ENCODE data around the gene SAMD13. TPM values are rescaled to one million over a fixed set of nuclear protein-coding genes. Genes with fewer than 3 reads are reported as not detected.

The SAMD13 gene
- total RNA-seq, 2 experiments from 2014 or later = 0.84 to 1.1 TPM

DNA sequence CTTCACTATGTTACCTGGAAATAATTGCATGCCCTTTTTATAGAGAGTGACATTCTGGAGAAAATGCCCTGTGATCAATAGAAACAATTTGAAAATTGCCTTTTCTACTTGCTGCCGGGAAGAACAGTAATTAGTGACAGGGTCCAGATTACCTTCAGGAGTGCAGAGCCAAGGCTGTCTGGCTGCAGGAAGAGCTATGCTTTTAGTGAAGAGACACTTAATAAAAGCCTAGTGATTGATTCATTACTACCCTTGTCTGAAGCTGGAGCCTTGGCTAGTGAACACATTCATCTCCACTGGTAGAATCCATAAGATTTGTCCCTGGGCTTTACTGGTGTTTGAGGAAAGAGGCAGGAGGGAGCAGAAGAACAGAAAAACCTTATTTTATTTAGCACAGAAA, 83.8 kb downstream of the SAMD13 start:
- H3K9me3 Mint-ChIP-seq = no peaks in the 10 kb centered on the region
- H3K36me3 Mint-ChIP-seq = no peaks in the 10 kb centered on the region
- H3K4me1 Mint-ChIP-seq = peaks cover 13% of the 10 kb centered on the region
- no peaks in the 10 kb centered on the region for H3K27me3 Mint-ChIP-seq
- DNase-seq = no peak
- H3K27ac Mint-ChIP-seq = no peak overlapping the region
- H3K4me3 Mint-ChIP-seq = no peak overlapping the region

DNA sequence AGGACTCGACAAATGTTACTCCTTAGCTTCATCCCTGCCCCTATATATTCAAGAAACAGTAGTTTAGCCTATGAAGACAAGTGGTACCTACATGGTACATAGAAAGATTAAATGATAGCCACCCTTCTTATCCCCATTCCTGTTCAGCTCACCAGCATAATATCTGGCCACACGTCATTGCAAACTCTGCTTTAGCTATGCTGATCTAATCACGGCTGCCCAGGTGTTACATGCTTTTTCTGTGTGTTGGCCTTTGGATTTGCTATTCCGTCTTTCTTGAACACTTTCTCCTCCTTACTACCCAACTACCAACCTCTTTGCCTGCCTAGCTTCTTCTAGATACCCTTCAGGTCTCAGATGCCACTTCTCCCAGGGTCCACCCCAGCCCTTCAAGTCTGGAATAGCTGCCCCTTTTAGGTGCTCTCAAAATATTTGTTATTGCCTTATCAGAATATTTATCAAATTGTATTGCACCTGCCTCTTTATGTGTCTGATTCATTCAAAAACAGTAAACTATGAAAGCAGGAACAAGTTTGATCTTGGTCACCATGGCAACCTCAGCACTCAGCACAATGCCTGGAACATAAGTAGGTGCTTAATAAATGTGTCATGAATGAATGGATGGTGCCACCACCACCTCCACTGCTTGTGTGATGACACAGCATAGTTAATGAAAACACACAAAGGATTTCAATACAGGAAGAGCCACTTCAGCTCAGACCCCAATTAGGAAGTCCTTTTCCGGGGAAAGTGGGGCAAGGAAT, 85.4 kb downstream of the SAMD13 start:
- Mint-ChIP-seq H3K27me3 (peaks cover 5% of the 10 kb centered on the region), H3K36me3 (no peaks in the 10 kb centered on the region), H3K27ac (no peak overlapping the region), H3K9me3 (no peaks in the 10 kb centered on the region), H3K4me3 (no peak overlapping the region), H3K4me1 (peaks cover 13% of the 10 kb centered on the region)
- no peak for DNase-seq

GRCh38 chr1:84387480-84388163, 86.1 kb downstream of the SAMD13 start:
- no peak for DNase-seq
- Mint-ChIP-seq H3K36me3 (no peaks in the 10 kb centered on the region), H3K27me3 (peaks cover 5% of the 10 kb centered on the region), H3K27ac (no peak overlapping the region), H3K4me1 (peaks cover 8% of the 10 kb centered on the region), H3K4me3 (no peak overlapping the region), H3K9me3 (no peaks in the 10 kb centered on the region)

- Mint-ChIP-seq H3K36me3 (no peaks in the 10 kb centered on the region), H3K4me1 (peaks cover 8% of the 10 kb centered on the region), H3K9me3 (no peaks in the 10 kb centered on the region), H3K27ac (no peak overlapping the region), H3K27me3 (peaks cover 5% of the 10 kb centered on the region), H3K4me3 (no peak overlapping the region)
- no peak for DNase-seq
Observed at GRCh38 chr1:84390226-84390625, 88.7 kb downstream of the SAMD13 start.

GRCh38 chr1:84398175-84399155, 97.0 kb downstream of the SAMD13 start, which contains the start of gene DNASE2B:
DNASE2B (plus strand) TSS chr1:84398484; CDS start chr1:84398565, 81 bp downstream.
- no peaks in the 10 kb centered on the region for H3K27me3 Mint-ChIP-seq
- no peak within 1 kb of the TSS for H3K4me3 Mint-ChIP-seq
- H3K4me1 Mint-ChIP-seq = no peaks in the 10 kb centered on the region

More at GRCh38 chr1:84398175-84399155, 97.0 kb downstream of the SAMD13 start, which contains the start of gene DNASE2B:
- H3K27ac Mint-ChIP-seq = no peak within 1 kb of the TSS
- H3K36me3 Mint-ChIP-seq = no peaks in the 10 kb centered on the region
- H3K9me3 Mint-ChIP-seq = no peaks in the 10 kb centered on the region
- DNase-seq = no peak

Other genes starting within 250 kb of the SAMD13 start
- gene PRKACB, start 157.4 kb upstream of the SAMD13 start, total RNA-seq = 10 to 100 TPM; 43.2 to 49.7 TPM
- not detected for gene DNASE2B, start 96.8 kb downstream of the SAMD13 start, total RNA-seq
- 10 to 100 TPM; 65.2 to 68.3 TPM for gene RPF1, start 177.6 kb downstream of the SAMD13 start, total RNA-seq
- 1 to 10 TPM; 1.0 to 1.5 TPM for gene SPATA1, start 204.7 kb downstream of the SAMD13 start, total RNA-seq
- gene GNG5, start 204.9 kb downstream of the SAMD13 start, total RNA-seq = 100 to 1,000 TPM; 119 to 128 TPM